GM12878 (cell line): ENCODE results near the gene ADAMTS3. TPM values are rescaled to one million over a fixed set of nuclear protein-coding genes. Genes with fewer than 3 reads are reported as not detected.

ENCODE experiments used
- ATAC-seq: fragments of 200-7000 bp; cut with Tn5 transposase; 3 replicates; pipeline ENCODE4 v1.9.1; 2020; ENCODE audit warnings: mild to moderate bottlenecking, moderate library complexity
- BruUV-seq: library from RNA; stranded (reverse); fragments of 400-500 nt; replicated peaks from 2 replicates; lab custom pipeline; 2021; lab: Mats Ljungman, UMichigan
- CTCF ChIA-PET: fragments of 300-600 bp; sonication (Branson Sonifier 250); formaldehyde crosslinking; extraction: SDS; loops from one replicate; lab custom pipeline; 2021; ENCODE audit warnings: inconsistent platforms; lab: Yijun Ruan, JAX
- POLR2A ChIA-PET: fragments of 350-600 bp; formaldehyde crosslinking; extraction: SDS; loops from one replicate; lab custom pipeline; 2021; ENCODE audit warnings: inconsistent platforms; lab: Charles Lee
- RAD21 ChIA-PET: fragments of 300-600 bp; sonication (Branson Sonifier 250); formaldehyde crosslinking; loops from one replicate; lab custom pipeline; 2023; ENCODE audit warnings: antibody characterized with exemption; ENCODE audit not compliant: unreplicated experiment; lab: Charles Lee
- SMC1A ChIA-PET: fragments of 300-600 bp; sonication (Branson Sonifier 250); formaldehyde crosslinking; loops from one replicate; lab custom pipeline; 2023; ENCODE audit not compliant: unreplicated experiment, uncharacterized antibody; lab: Charles Lee
- DNase-seq: peaks from one replicate; pipeline ENCODE4 v3.0.0-alpha.2; 2011; ENCODE audit warnings: low read depth, low spot score
- FAIRE-seq: peaks from 3 replicates; lab custom pipeline; 2011; peaks lifted over from hg19 to GRCh38; lab: Jason Lieb, UNC
- H2AFZ ChIP-seq: 2 replicates; pipeline ENCODE4 v1.6.0; 2011; ENCODE audit warnings: low read depth, low read length, control low read depth; ENCODE audit not compliant: control insufficient read depth
- H3K27ac ChIP-seq: 2 replicates; pipeline ENCODE4 v1.5.1; 2011; ENCODE audit warnings: control low read depth; ENCODE audit not compliant: control insufficient read depth, insufficient read depth
- H3K27me3 ChIP-seq, 2 experiments: replicated peaks in 1 of 2; 2 replicates each; pipeline versions ENCODE4 v1.6.0 to v1.6.1; 2011; ENCODE audit warnings: low read length in 1 of 2; ENCODE audit not compliant: control insufficient read depth in 2 of 2, insufficient read depth in 2 of 2
- H3K36me3 ChIP-seq, 2 experiments: 2 replicates each; pipeline ENCODE4 v1.5.1; 2011; ENCODE audit warnings: low read length in 1 of 2; ENCODE audit not compliant: control insufficient read depth in 2 of 2, insufficient read depth in 2 of 2
- H3K4me1 ChIP-seq: 2 replicates; pipeline ENCODE4 v1.6.1; 2011; ENCODE audit warnings: mild to moderate bottlenecking, low read length, moderate library complexity, mixed read lengths; ENCODE audit not compliant: control insufficient read depth, insufficient read depth
- H3K4me2 ChIP-seq: 2 replicates; pipeline ENCODE4 v1.6.0; 2011; ENCODE audit warnings: control low read depth; ENCODE audit not compliant: control insufficient read depth, insufficient read depth
- H3K4me3 ChIP-seq: fragments of 200-600 bp; sonication (generic); 2 replicates; pipeline ENCODE4 v1.5.1; 2016
- H3K79me2 ChIP-seq: 2 replicates; pipeline ENCODE4 v1.6.0; 2011; ENCODE audit warnings: low read length; ENCODE audit not compliant: control insufficient read depth, insufficient read depth
- H3K9ac ChIP-seq: 2 replicates; pipeline ENCODE4 v1.8.0; 2011; ENCODE audit warnings: low read length, control low read depth, mixed read lengths; ENCODE audit not compliant: control insufficient read depth, insufficient read depth
- H3K9me3 ChIP-seq: replicated peaks from 3 replicates; pipeline ENCODE4 v1.5.1; 2011; ENCODE audit warnings: mild to moderate bottlenecking, low read length; ENCODE audit not compliant: control insufficient read depth, insufficient read depth
- H4K20me1 ChIP-seq: 2 replicates; pipeline ENCODE4 v1.6.0; 2011; ENCODE audit not compliant: control insufficient read depth, insufficient read depth
- ASH2L ChIP-seq: fragments of 300-600, 200-600 bp; sonication (generic); IDR thresholded peaks from 2 replicates; pipeline ENCODE4 v1.6.1; 2017; ENCODE audit warnings: low read depth, mild to moderate bottlenecking, borderline replicate concordance
- MTA2 ChIP-seq: fragments of 450-650 bp; IDR thresholded peaks from 2 replicates; pipeline ENCODE4 v1.6.1; 2016; ENCODE audit warnings: low read depth, mild to moderate bottlenecking, moderate library complexity
- NFXL1 ChIP-seq: fragments of 450-650 bp; IDR thresholded peaks from 2 replicates; pipeline ENCODE4 v1.6.1; 2017; ENCODE audit warnings: antibody characterized with exemption, mild to moderate bottlenecking, borderline replicate concordance
- NRF1 ChIP-seq: conservative IDR thresholded peaks from 2 replicates; pipeline ENCODE4 v1.6.1; 2011; ENCODE audit warnings: mild to moderate bottlenecking, low read depth, low read length, improper control_type of control experiment
- RBBP5 ChIP-seq: fragments of 200-600 bp; sonication (generic); conservative IDR thresholded peaks from 2 replicates; pipeline ENCODE4 v1.6.1; 2016
- SKIL ChIP-seq: fragments of 450-650 bp; IDR thresholded peaks from 2 replicates; pipeline ENCODE4 v1.6.1; 2017; ENCODE audit warnings: mild to moderate bottlenecking, low read depth, inconsistent platforms; ENCODE audit not compliant: poor library complexity, severe bottlenecking
- SMAD1 ChIP-seq: fragments of 450-650 bp; IDR thresholded peaks from 2 replicates; pipeline ENCODE4 v1.6.1; 2018; ENCODE audit warnings: mild to moderate bottlenecking, low read depth; ENCODE audit not compliant: partially characterized antibody
- USF1 ChIP-seq: IDR thresholded peaks from 2 replicates; pipeline ENCODE4 v1.6.1; 2011; ENCODE audit warnings: borderline replicate concordance, low read depth, mild to moderate bottlenecking, moderate library complexity, mixed read lengths, low read length; ENCODE audit not compliant: insufficient read depth; ENCODE audit errors: extremely low read length
- WRNIP1 ChIP-seq: IDR thresholded peaks from 2 replicates; pipeline ENCODE4 v1.6.1; 2011; ENCODE audit warnings: low read depth, low read length, improper control_type of control experiment, borderline replicate concordance
- YBX1 ChIP-seq: fragments of 450-650 bp; IDR thresholded peaks from 2 replicates; pipeline ENCODE4 v1.6.1; 2016; ENCODE audit warnings: antibody characterized with exemption
- ZBTB4 ChIP-seq: fragments of 450-650 bp; formaldehyde crosslinking; IDR thresholded peaks from 2 replicates; pipeline ENCODE4 v1.4.0; 2022; ENCODE audit warnings: mild to moderate bottlenecking, moderate library complexity
- ZBTB40 ChIP-seq: fragments of 450-650 bp; IDR thresholded peaks from 2 replicates; pipeline ENCODE4 v1.6.1; 2016; ENCODE audit warnings: mild to moderate bottlenecking, moderate library complexity, borderline replicate concordance
- ZNF207 ChIP-seq: fragments of 450-650 bp; IDR thresholded peaks from 2 replicates; pipeline ENCODE4 v1.6.1; 2014; ENCODE audit warnings: antibody characterized with exemption, mild to moderate bottlenecking, borderline replicate concordance
- WGBS: methylation state at CpG from one replicate; pipeline ENCODE4 v1.1.6; 2016; ENCODE audit warnings: low lambda C conversion rate; ENCODE audit not compliant: insufficient replicate concordance, insufficient coverage; ENCODE audit errors: missing lambda C conversion rate; 5-methylcytosine and 5-hydroxymethylcytosine counted together
- in situ Hi-C: fragments of 300-500 bp; cut with MboI; formaldehyde crosslinking; loops from 9 replicates; pipeline ENCODE4 v1.14.3; 2018; ENCODE audit warnings: mixed read lengths
- intact Hi-C: fragments of 100-400 bp; cut with micrococcal nuclease; formaldehyde crosslinking; loops from one replicate; pipeline ENCODE4 v1.14.2; 2022; ENCODE audit not compliant: unreplicated experiment
- polyA plus RNA-seq, 11 experiments: library from polyadenylated mRNA; depleted of rRNA in 4 of 11; unstranded in 6 of 11; stranded (reverse) in 5 of 11; fragments of >200 nt; fragmentation: Nextera tagmentation in 4 of 11; fragmentation: Illumina TruSeq in 1 of 11; extraction: Ambion mirVana in 4 of 11; extraction: Trizol in 1 of 11; gene quantifications; 1 replicate in 1 of 11; 2 replicates in 10 of 11; pipeline versions ENCODE4 v1.2.1 to v1.2.3, GENCODE V29; 2011 to 2016; ENCODE audit warnings: inconsistent platforms in 2 of 11, missing spikeins in 2 of 11, low read depth in 1 of 11
- total RNA-seq, 4 experiments: library from RNA; depleted of rRNA in 3 of 4; stranded (reverse); fragments of >200 nt in 3 of 4; fragmentation: Illumina TruSeq in 1 of 4; extraction: Trizol in 1 of 4; gene quantifications; 2 replicates each; pipeline versions ENCODE4 v1.2.1 to v1.2.3, GENCODE V29; 2013 to 2021

The ADAMTS3 gene
- total and polyA plus RNA-seq, 10 of the 15 experiments (the other 5 are each of a cell fraction or from before 2014, with no cell fraction given), result under 0.01 to 0.07 (median 0.02) TPM; not detected in 6

- POLR2A ChIA-PET, result no interaction called here
- RAD21 ChIA-PET, result no interaction called here
- intact Hi-C loops (no loop called here), in situ Hi-C loops (no loop called here)
- DNase-seq, result no peak
- no peak for FAIRE-seq
- H3K27ac ChIP-seq, result no peak overlapping the region
- no peaks in the 10 kb centered on the region for H4K20me1 ChIP-seq
- SMC1A ChIA-PET, result interaction anchor here (0.5 kb wide), 1 partner anchor 8 kb away, joined by 3 read pairs; no protein-coding TSS in a partner anchor
- H2AFZ ChIP-seq, result no peak overlapping the region
- no peak overlapping the region for H3K4me2 ChIP-seq
- WGBS, result 23% methylated on average over 5 of the region's 5 CpGs
- no peaks in the 10 kb centered on the region for H3K9me3 ChIP-seq
- H3K4me1 ChIP-seq, result no peaks in the 10 kb centered on the region
- no TSS peak for BruUV-seq
- CTCF ChIA-PET, result no interaction called here
- H3K79me2 ChIP-seq, result no peaks in the 10 kb centered on the region
- H3K9ac ChIP-seq, result no peak overlapping the region
- no peaks in the 10 kb centered on the region for H3K36me3 ChIP-seq
- no peak for ATAC-seq
- no peak overlapping the region for H3K4me3 ChIP-seq
- H3K27me3 ChIP-seq, result no peaks in the 10 kb centered on the region
- TF ChIP-seq YBX1, result no peak
- no peak for TF ChIP-seq ASH2L
- TF ChIP-seq MTA2, result no peak
- TF ChIP-seq ZBTB40, result no peak
- TF ChIP-seq NRF1, result no peak
- TF ChIP-seq SMAD1, result no peak
- TF ChIP-seq USF1, result no peak
- no peak for TF ChIP-seq RBBP5
- no peak for TF ChIP-seq ZNF207
- no peak for TF ChIP-seq SKIL
- TF ChIP-seq WRNIP1, result no peak
- no peak for TF ChIP-seq NFXL1
- TF ChIP-seq ZBTB4 (CRISPR knock-in tag), result no peak
Measured at GRCh38 chr4:72377491-72378194, 191.4 kb downstream of the ADAMTS3 start.
